DMS153 treated with DMSO at 0.1 percent for 48 hours (cell line): ENCODE measurements around the gene MAPK10.
A peak's percentile ranks its signal among the peaks of the same experiment; 100 is the strongest.
"Not testable (repeated sequence)": the region's sequence is repeated elsewhere in the genome, so short reads cannot be mapped to it uniquely, and the experiment has no call there.

Experiments used
- DNase-seq: peaks from one replicate; lab custom pipeline; 2025; ENCODE audit not compliant: unreplicated experiment; lab: John Stamatoyannopoulos, UW

Gene MAPK10

DNA sequence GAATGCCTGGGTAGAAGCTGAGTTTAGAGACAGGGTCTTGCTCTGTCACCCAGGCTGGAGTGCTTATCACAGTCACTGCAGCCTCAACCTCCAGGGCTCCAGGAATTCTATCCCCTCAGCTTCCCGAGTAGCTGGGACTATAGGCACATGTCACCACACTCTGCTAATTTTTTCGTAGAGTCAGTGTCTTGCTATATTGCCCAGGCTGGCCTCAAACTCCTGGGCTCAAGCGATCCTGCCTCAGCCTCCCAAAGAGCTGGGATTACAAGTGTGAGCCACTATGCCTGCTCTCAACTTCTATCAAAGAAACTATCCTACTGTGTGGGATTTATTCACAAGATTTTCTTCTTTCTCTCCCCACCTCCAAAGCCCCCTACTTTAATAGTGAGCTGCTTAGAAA, 15.7 kb downstream of the MAPK10 start:
- no peak for DNase-seq

DNA sequence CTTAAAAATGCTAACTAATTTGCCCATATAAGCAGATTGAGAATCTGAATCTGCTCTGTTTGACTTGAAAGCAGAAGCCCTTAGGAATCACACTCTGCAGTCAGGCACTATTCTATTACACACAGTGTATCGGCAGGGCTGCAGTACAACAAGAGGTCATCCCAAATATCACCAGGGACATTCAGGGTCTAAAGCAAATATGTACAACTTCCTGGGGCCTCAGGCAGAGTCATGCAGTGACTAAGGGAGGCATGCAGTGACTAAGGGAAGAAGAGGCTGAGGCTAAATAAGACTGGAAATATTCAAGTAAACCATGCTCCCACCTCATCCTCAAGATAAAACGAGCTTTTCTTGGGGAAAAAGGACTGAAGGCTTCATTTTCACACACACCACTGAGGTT, 20.9 kb downstream of the MAPK10 start:
- DNase-seq = no peak

DNA sequence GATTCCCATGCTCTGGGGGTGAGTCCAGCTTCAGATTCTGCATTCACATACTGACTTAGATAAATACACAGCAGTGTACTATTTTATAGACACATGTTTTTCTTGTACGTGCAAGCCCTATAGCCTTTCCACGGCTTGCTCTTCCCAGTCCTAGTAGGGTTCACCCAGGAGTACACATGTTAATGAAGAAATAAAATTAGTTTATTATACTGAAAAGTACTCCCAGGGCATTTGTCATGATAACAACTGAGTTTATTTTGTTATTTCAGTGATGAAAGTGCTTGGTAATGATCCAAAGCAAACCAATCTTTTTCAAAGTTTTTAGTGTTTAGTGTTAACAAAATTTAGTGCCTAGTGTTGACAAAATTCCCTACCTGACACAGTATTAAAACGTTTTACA, 21.3 kb downstream of the MAPK10 start:
- DNase-seq = no peak

DNA sequence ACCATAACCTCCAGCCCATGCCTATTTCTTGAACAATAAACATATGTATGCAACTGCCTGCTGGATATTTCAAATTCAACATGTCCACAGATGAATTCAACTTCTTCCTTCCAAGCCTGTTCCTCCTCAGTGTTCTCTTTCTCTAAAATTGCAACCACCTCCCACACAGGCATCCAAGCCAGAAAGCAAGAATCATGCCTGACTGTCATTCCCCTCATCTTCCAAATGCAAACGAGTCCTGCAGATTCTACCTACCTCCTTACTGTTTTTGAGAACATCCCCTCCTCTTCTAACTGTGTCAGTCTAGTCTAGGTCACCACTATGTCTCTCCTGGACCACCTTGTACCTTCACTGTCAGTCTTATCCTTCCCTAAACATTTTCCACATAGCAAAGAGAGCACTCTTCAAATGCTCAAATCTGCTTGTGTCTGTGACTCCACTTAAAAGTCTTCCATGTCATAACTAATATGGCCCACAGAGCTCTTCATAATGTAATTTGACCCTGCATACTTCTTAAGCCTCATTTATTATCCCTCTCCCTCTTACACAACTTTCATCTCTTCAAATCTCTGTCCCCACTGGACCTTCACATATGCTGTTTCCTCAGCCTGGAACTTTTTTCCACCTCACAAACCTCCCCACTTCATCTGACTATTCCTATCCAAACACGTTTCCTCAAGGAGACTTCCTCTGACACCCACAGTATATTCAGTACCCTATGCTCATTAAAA, 25.7 kb downstream of the MAPK10 start:
- DNase-seq = no peak

DNA sequence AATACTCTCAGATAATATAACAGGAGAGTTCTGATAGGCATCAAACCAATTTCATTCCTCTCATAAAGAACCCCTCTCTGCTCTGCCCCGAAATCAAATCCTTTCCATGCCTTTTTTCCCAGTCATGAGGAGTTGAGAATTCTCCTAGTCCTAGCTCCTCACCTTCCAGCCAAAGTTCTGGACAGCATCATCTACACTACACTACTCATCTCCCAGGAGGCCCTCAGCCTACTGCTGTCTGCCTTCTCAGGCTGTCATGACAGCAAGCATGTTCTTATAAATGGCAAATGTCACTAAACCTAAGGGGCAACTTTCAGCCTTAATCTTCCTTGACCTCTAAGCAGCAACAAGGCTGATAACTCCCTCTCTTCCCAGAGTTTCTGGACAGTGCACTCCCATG, 26.6 kb downstream of the MAPK10 start:
- no peak for DNase-seq

DNA sequence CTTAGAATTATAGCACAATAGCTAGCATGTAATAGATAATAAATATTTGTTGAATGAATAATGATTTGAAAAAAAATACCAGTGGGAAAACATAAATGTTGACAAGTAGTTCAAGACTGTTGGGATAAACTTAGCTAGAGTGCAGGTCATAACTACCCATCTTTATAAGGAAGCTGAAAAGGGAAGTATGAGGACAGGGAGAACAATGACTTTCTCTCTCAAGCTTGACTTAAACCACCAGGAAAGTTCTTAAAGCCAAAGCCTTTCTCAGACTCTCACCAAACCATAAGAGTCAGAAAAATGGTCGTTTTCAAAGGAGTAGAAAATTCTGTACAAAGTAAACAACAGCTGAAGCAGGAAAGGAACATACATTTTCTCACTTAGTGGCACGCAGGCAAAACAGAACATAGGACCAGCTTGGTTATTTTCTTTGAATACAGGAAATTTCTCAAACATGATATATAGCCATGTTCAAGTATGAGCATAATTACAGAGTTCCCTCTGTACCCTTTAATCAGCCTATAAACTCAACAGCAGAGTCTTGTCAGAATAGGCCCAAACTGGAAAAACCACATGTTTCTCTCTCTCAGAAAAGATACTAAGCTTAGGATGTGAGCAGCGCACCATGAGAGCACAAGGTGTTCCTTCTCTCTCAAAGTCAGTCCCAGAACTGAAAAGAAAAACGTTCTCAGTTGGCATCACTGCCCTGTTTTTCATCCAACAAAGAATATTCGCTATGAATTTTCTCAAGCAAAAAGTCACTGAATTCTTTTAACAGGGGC, 28.7 kb downstream of the MAPK10 start:
- no peak for DNase-seq

DNA sequence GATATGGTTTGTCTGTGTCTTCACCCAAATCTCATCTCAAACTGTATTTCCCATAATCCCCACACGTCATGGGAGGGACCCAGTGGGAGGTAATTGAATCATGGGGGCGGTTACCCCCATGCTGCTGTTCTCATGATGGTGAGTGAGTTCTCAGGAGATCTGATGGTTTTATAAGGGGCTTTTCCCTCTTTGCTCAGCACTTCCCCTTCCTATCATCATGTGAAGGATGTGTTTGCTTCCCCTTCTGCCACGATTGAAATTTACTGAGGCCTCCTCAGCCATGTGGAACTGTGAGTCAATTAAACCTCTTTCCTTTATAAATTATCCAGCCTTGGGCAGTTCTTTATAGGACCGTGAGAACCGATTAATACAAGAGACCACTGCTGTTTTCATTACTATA, 29.4 kb downstream of the MAPK10 start:
- not testable (repeated sequence) for DNase-seq

DNA sequence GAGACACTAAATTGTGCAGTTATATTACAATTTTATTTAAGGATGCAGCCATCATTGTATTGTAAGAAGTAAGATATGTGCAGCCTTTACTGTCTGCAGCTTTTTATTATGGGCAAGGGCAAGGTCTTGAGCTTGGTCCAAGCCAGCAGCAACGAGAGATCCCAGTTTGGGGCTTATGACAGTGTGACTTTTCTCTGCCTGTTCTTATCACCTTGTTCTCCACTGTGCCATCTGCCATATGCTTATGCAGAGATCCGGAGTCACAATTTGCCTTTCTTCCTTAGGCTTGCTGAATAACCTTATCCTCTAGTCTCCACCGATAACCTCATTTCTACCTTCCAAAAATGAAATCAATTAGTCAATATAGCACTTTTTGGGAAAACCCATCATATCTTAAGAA, 30.4 kb downstream of the MAPK10 start:
- DNase-seq = no peak

DNA sequence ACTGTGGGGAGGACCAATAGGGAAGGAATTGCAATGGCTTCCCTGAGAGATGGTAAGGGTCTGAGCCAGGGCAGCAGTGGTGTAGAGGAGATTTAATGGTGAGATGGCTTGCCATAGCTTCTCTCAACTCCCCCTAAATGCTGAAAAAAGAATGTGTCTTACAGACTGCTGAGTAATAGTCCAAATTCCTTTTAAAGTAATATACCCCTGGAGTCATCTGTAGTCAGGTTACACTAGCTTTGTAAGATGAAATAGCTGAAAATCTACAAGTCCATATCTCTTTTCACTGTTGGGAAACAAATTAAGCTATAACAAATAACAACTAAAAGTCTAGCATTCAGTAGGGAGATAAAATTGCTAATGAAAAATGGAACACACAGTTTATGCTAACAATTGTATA, 33.5 kb downstream of the MAPK10 start:
- DNase-seq = no peak

DNA sequence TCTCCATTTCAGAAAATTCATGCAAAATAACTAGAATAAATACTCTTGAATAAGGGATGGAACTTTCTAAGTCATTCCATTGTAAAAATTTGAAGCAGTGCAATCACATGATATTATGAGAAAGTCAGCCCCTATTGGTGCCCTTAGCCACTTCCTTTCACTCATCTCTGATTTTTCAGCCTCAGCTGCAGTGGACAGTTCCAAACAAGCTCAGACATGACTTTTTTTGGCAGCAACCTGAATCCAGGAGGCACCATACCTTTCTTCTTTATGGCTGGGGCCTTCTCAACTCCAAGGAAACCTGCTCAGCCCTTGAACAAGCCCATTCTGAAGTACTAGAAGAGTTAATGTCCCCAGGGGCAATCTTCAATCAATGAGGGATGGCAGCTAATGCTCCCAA, 40.5 kb downstream of the MAPK10 start:
- DNase-seq = no peak

DNA sequence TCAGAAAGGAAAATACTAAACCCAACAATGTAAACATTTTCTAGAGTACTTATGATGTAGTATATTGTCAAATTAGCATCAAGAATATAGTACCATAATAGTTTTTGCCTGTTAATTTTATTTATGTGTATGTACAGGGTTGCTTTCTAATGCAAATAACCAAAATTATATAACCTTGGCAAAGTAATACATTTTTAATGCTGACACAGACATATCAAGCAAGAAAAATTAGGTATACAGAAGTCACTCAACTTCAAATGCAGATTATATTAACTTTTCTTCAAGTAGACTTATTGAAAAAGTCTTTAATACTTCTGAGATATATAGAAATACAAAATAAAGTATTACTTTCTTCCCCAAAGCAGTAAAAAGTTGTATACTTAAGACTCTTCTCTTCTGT, 44.3 kb downstream of the MAPK10 start:
- no peak for DNase-seq

DNA sequence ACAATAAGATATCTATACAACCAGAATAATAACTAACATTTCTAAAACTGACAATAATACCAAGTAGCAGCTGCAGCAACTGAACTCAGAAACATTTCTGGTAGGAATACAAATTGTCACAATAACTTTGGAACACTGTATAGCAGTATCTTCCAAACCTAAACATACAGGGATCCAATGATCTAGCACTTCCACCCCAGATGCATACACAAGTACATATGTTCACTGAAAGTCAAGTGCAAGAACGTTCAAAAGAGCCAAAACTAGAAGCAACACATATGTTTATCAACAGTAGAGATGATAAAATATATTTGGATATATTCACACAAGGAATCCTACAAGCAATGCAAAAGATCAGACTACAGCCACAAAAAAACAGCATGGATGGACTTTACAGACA, 46.2 kb downstream of the MAPK10 start:
- no peak for DNase-seq

DNA sequence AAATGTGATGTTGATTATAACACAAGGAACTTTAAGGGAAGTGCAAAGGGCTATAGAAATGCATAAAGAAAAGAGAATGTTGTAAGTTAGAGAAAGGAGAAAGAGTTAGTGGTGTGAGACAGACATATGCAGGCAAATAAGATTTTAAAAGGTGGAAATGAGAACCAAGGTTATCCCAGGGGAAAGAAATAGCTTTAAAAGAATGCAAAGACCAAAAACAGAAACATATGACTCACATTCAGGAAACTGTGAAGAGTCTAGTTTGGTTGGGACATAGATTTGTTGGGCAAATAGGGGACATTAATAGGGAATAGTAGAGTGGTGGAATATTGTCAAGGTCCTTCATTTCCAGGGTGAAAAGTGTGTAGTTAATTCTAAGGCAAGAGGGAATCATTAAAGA, 52.4 kb downstream of the MAPK10 start:
- DNase-seq = no peak

DNA sequence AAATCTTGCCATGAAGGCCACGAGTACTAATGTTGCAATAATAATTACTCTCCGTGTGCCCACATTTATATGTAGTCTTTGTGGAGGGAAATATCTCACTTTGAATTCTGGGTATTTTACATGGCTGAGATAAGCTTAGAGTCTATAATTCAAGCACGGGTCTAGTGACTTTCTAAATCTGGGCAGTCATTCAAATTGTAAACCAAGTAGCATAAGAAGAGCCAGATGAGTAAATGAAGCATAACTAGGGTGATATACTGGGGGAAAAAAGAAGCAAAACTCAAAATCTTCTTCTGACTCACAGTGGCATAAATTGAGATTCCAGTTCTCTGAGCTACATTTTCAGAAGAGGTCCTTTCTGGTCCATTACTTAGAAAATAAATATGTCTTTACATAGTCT, 53.0 kb downstream of the MAPK10 start:
- no peak for DNase-seq

DNA sequence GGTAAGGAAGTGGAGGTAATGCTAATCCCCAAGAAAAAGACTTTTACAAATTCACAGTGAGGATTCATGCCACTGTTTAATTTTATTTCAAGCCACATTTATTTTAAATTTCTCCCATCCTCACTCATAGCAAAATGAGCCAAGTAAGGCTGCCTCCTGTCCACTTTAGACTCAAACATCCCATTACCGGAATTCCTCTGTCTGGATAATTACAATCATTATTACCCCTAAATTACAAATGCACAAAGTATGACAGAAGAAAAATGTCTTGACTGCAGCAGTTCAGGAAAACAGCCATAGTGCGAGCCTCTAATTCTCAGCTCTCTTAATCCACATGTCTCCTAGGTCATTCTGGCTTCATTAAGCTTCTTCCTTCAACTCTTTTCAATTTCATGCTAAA, 57.0 kb downstream of the MAPK10 start:
- DNase-seq = no peak

DNA sequence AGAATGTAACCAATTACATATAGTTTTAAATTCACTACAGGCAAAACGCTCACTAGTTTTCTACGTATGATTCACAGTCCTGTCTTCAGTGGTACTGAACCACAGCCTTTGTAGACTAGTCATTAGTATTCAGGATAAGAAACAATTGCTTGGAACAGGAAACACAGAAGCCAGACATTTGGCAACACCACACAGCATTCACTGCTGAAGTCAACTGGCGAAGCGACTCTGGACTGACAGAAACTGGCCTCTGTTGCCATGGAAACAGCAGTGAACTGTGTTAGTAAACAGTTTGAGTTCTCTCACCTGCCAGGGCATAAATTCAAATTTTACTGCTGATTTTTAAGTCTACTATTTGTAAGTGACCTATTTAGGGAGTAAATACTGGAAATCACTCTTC, 57.6 kb downstream of the MAPK10 start:
- peak; percentile 37 for DNase-seq

DNA sequence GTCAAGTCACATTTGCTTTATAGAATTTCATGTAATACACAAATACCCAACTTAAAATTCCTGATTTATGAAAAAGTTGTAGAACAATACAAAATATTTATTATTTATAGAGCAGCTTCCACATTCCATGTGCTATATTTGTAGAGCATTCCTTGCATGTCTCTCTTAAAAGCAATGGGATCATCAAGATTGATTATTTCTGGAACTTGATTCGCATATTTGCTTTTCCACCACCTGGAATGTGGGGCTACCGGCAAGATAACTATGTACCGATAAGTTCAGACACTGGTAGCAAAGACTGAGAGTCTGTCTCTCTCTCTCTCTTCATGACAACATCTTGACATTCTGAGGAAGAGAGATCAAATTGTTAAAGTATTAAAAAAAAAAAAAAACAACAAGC, 59.3 kb downstream of the MAPK10 start:
- DNase-seq = no peak

DNA sequence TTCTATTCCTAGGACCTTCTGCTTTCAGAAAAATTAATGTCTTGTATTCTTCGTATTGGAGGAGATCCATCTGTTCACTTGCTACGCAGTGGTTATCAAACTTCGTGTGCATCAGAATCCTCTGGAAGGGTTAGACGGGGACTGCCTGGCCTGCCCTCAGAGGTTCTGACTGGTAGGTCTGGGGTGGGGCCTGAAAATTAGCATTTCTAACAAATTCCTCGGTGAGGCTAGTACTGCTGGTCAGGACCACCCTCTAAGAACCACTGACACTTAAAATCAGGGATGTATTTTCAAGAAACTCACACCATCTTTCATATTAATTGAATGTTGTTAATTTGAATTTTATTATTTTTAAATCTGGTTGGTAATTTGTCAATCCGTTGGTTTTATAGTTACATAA, 63.0 kb downstream of the MAPK10 start:
- no peak for DNase-seq

DNA sequence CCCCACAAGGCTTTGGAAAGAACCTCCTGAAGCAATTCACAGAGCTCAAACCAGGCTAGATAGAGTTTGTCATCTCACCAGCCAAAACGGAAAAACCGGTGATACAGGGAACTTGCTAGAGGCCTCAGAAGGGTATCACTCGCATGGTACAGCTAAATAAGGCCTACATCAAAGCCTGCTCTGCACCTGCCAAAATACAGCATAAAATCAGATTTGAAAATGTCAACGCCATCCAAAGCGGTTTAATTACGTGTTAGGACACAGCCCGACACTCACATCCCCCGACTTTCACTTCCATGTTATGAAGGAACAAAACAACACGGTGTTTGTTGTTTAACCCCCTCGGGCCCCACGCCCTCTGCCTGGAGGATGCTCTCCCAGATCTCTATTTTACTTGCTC, 65.0 kb downstream of the MAPK10 start:
- no peak for DNase-seq

DNA sequence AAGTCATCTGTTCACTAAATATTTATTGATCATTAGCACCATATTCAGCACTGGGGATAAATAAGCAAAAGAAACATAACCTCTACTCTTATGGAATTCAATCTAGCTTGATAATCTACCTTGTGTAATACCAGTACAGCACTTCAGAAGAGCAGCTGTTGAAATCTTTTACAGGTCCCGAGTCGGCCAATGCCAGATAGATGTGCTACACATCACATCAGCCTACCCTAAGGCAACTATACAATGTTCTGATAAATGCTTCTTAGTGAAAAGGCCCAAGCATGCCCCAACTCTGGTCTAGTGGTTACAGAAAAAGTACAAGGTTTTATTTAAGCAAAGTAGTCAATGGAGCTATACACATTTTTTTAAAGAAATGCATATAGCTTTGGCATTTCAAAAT, 68.7 kb downstream of the MAPK10 start:
- DNase-seq = no peak

DNA sequence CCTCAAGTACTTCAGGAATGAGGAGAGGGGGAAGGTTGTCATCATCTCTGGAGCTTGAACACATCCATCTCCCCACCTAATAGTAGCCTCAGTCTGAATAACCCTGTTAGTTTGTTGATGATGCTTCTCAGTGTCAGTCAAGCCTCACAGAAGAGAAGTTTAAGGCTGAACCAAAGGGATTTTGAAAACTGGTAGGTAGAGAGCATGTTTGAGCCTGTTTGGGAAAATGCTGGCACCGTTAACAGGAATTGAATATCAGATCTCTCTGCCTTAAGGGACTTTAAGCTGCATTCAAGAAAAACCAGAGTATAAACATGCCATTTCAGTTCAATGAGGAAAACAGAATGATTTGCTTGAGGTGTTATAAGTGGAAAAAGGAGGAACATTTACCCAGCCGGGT, 73.1 kb downstream of the MAPK10 start:
- DNase-seq = no peak

DNA sequence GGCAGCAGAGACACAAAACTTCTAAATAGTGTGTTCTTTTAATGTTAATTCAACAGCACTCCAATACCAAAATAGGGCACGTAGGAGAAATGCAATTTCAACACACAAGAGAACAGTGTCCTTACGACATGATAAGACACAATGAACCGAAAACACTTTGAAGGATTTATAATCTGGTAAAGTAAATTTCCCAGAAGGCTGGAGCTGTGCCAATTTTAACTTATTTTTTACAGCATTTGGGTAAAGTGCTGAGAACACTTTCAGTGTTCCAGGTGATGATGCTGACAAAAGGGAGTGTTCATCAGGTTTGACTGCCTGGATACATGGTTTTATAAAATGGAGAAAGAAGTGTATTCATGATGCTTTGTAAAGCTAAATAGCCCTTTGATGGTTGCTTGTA, 76.5 kb downstream of the MAPK10 start:
- DNase-seq = no peak

DNA sequence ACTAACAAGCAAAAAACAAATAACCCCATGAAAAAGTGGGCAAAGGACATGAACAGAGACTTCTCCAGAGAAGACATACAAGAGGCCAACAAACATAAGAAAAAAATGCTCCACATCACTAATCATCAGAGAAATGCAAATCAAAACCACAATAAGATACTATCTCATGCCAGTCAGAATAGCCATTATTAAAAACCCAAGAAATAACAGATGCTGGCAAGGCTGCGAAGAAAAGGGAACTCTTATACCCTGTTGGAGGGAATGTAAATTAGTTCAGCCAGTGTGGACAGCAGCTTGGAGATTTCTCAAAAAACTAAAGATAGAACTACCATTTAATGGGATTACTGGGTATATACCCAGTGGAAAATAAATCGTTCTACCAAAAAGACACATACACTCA, 79.6 kb downstream of the MAPK10 start:
- DNase-seq = no peak
